HepG2 (cell line): ENCODE data around the gene AMIGO2.

ENCODE experiments used
- CTCF ChIP-seq: sonication (generic); formaldehyde crosslinking; IDR thresholded peaks from 2 replicates; pipeline ENCODE4 v1.5.0; 2020; ENCODE audit warnings: mild to moderate bottlenecking, missing genetic modification reagents, moderate library complexity
- E2F1 ChIP-seq: sonication (generic); formaldehyde crosslinking; IDR thresholded peaks from 2 replicates; pipeline ENCODE4 v1.5.0; 2020; ENCODE audit warnings: missing genetic modification reagents
- HMGXB4 ChIP-seq, 2 experiments: sonication (generic) in 1 of 2; formaldehyde crosslinking in 1 of 2; IDR thresholded peaks; 2 replicates each; pipeline versions ENCODE4 v1.4.0 to v1.6.1; 2018 to 2020; ENCODE audit warnings: missing genetic modification reagents in 2 of 2, borderline replicate concordance in 1 of 2, low read depth in 1 of 2, mild to moderate bottlenecking in 1 of 2, missing biosample characterization in 1 of 2
- JDP2 ChIP-seq: sonication (generic); formaldehyde crosslinking; IDR thresholded peaks from 2 replicates; pipeline ENCODE4 v1.8.1; 2022; ENCODE audit warnings: missing genetic modification reagents, borderline replicate concordance
- MAX ChIP-seq: IDR thresholded peaks from 2 replicates; pipeline ENCODE4 v1.6.1; 2012; ENCODE audit warnings: inconsistent platforms
- MTF1 ChIP-seq: sonication (generic); formaldehyde crosslinking; IDR thresholded peaks from 2 replicates; pipeline ENCODE4 v1.5.0; 2020; ENCODE audit warnings: missing genetic modification reagents
- MYNN ChIP-seq: sonication (generic); formaldehyde crosslinking; IDR thresholded peaks from 2 replicates; pipeline ENCODE4 v1.4.0; 2020; ENCODE audit warnings: mild to moderate bottlenecking, low read depth, missing genetic modification reagents
- NONO ChIP-seq, 2 experiments: fragments of 450-650 bp in 1 of 2; sonication (generic) in 1 of 2; formaldehyde crosslinking in 1 of 2; IDR thresholded peaks in 1 of 2; conservative IDR thresholded peaks in 1 of 2; 2 replicates each; pipeline versions ENCODE4 v1.6.1 to v1.8.0; 2017 to 2022; ENCODE audit warnings: mild to moderate bottlenecking in 1 of 2, missing genetic modification reagents in 1 of 2, moderate library complexity in 1 of 2
- POLR2A ChIP-seq, 2 experiments: IDR thresholded peaks; 2 replicates each; pipeline ENCODE4 v1.6.1; 2011; ENCODE audit warnings: low read depth in 2 of 2, low read length in 2 of 2, mild to moderate bottlenecking in 1 of 2, moderate library complexity in 1 of 2; ENCODE audit not compliant: insufficient read depth in 1 of 2
- POLR2AphosphoS5 ChIP-seq: IDR thresholded peaks from 2 replicates; pipeline ENCODE4 v1.6.1; 2012; ENCODE audit warnings: low read depth, low read length
- TARDBP ChIP-seq: sonication (generic); formaldehyde crosslinking; IDR thresholded peaks from 2 replicates; pipeline ENCODE4 v1.8.0; 2022; ENCODE audit warnings: mild to moderate bottlenecking, missing genetic modification reagents
- ZBTB43 ChIP-seq: sonication (generic); formaldehyde crosslinking; conservative IDR thresholded peaks from 2 replicates; pipeline ENCODE4 v1.4.0; 2020; ENCODE audit warnings: missing genetic modification reagents
- ZNF136 ChIP-seq: sonication (generic); formaldehyde crosslinking; IDR thresholded peaks from 2 replicates; pipeline ENCODE4 v1.8.1; 2022; ENCODE audit warnings: low read depth, mild to moderate bottlenecking, moderate library complexity, missing genetic modification reagents
- ZNF331 ChIP-seq: sonication (generic); formaldehyde crosslinking; IDR thresholded peaks from 2 replicates; pipeline ENCODE4 v1.4.0; 2020; ENCODE audit warnings: missing genetic modification reagents

- TF ChIP-seq MAX (no peak), TARDBP (CRISPR knock-in tag) (no peak), CTCF (CRISPR knock-in tag) (no peak), E2F1 (CRISPR knock-in tag) (no peak), JDP2 (no peak), NONO (IDR thresholded peaks at IDR 0.05) (no peak), NONO (CRISPR knock-in tag; conservative IDR thresholded peaks at IDR 0.05) (no peak), MYNN (CRISPR knock-in tag) (no peak), HMGXB4 (CRISPR knock-in tag; IDR thresholded peaks at IDR 0.05; ENCODE audit: borderline replicate concordance in 1 of 2, low read depth in 1 of 2) (no peak), ZNF136 (CRISPR knock-in tag) (no peak), POLR2AphosphoS5 (no peak), MTF1 (no peak), POLR2A (IDR thresholded peaks at IDR 0.05; ENCODE audit: insufficient read depth in 1 of 2, low read depth in 2 of 2, low read length in 2 of 2) (no peak), ZNF331 (no peak), ZBTB43 (CRISPR knock-in tag) (no peak)
Measured at GRCh38 chr12:47028186-47028585, 51.6 kb downstream of the AMIGO2 start.
